Fibroblast of lung (primary cell): ENCODE measurements around the gene HACE1.

Experiments
- CTCF ChIP-seq, 2 donors: IDR thresholded peaks in 1 of 2; conservative IDR thresholded peaks in 1 of 2; 1 replicate in 1 of 2; 2 replicates in 1 of 2; pipeline ENCODE4 v1.5.1; 2011 to 2012; ENCODE audit warnings: low read length in 2 of 2, control low read depth in 1 of 2, inconsistent platforms in 1 of 2, low read depth in 1 of 2, mild to moderate bottlenecking in 1 of 2
- EZH2 ChIP-seq: IDR thresholded peaks from 2 replicates; pipeline ENCODE4 v1.5.1; 2012; ENCODE audit warnings: low read length, control low read depth, mild to moderate bottlenecking; ENCODE audit errors: missing control alignments

- TF ChIP-seq CTCF (conservative IDR thresholded peaks at IDR 0.05 in 1 of 2, IDR thresholded peaks at IDR 0.05 in 1 of 2; ENCODE audit: low read depth in 1 of 2, low read length in 2 of 2) (no peak), EZH2 (no peak)
These were observed 25.9 kb upstream of the HACE1 start for GRCh38 chr6:104885518-104886043.
